ENCODE data around the gene TXNRD2. TPM values are rescaled to one million over a fixed set of nuclear protein-coding genes. Genes with fewer than 3 reads are reported as not detected.

The TXNRD2 gene
- total RNA-seq, 1 experiment from 2014 or later: 7.0 TPM

GRCh38 chr22:19916006-19916405 is 25.6 kb downstream of the TXNRD2 start:
- H4K20me1 ChIP-seq (ENCODE audit: insufficient read depth, low read depth, low read length): no peaks in the 10 kb centered on the region
- no peak overlapping the region for H3K4me2 ChIP-seq (ENCODE audit: low read depth, low read length, poor library complexity, severe bottlenecking)
- no peak overlapping the region for H2AFZ ChIP-seq (ENCODE audit: low read length)
- no peaks in the 10 kb centered on the region for H3K79me2 ChIP-seq (ENCODE audit: low read length)
- no peaks in the 10 kb centered on the region for H3K4me1 ChIP-seq (ENCODE audit: low read length)
- H3K4me3 ChIP-seq (ENCODE audit: low read length): no peak overlapping the region
- peaks cover 11% of the 10 kb centered on the region; the same call in 1 of the 2 replicates for H3K36me3 ChIP-seq (ENCODE audit: insufficient read depth, low read length)
- DNase-seq: no peak
- no peaks in the 10 kb centered on the region for H3K9me2 ChIP-seq (replicated peaks; ENCODE audit: insufficient read depth, low read length)
- H3K27ac ChIP-seq (ENCODE audit: low read length): no peak overlapping the region
- no peaks in the 10 kb centered on the region for H3K27me3 ChIP-seq (ENCODE audit: low read length)
- no peaks in the 10 kb centered on the region for H3K9me3 ChIP-seq (ENCODE audit: low read length)
- no peak overlapping the region for H3K9ac ChIP-seq (ENCODE audit: low read length)

- H4K20me1 ChIP-seq (ENCODE audit: insufficient read depth, low read depth, low read length): no peaks in the 10 kb centered on the region
- no peaks in the 10 kb centered on the region for H3K27me3 ChIP-seq (ENCODE audit: low read length)
- no peaks in the 10 kb centered on the region for H3K9me2 ChIP-seq (replicated peaks; ENCODE audit: insufficient read depth, low read length)
- H3K79me2 ChIP-seq (ENCODE audit: low read length): no peaks in the 10 kb centered on the region
- H2AFZ ChIP-seq (ENCODE audit: low read length): no peak overlapping the region
- no peak overlapping the region for H3K27ac ChIP-seq (ENCODE audit: low read length)
- no peak overlapping the region for H3K4me3 ChIP-seq (ENCODE audit: low read length)
- H3K36me3 ChIP-seq (ENCODE audit: insufficient read depth, low read length): peaks cover 11% of the 10 kb centered on the region; the same call in 1 of the 2 replicates
- H3K4me2 ChIP-seq (ENCODE audit: low read depth, low read length, poor library complexity, severe bottlenecking): no peak overlapping the region
- no peaks in the 10 kb centered on the region for H3K9me3 ChIP-seq (ENCODE audit: low read length)
- no peaks in the 10 kb centered on the region for H3K4me1 ChIP-seq (ENCODE audit: low read length)
- DNase-seq: no peak
- H3K9ac ChIP-seq (ENCODE audit: low read length): no peak overlapping the region
These were observed 26.2 kb downstream of the TXNRD2 start for GRCh38 chr22:19915287-19915954.

GRCh38 chr22:19914201-19914943 is 27.2 kb downstream of the TXNRD2 start:
- Histone ChIP-seq H3K79me2 (ENCODE audit: low read length) (no peaks in the 10 kb centered on the region), H3K27me3 (ENCODE audit: low read length) (no peaks in the 10 kb centered on the region), H3K4me2 (ENCODE audit: low read depth, low read length, poor library complexity, severe bottlenecking) (no peak overlapping the region), H4K20me1 (ENCODE audit: insufficient read depth, low read depth, low read length) (no peaks in the 10 kb centered on the region), H3K4me1 (ENCODE audit: low read length) (no peaks in the 10 kb centered on the region), H3K4me3 (ENCODE audit: low read length) (no peak overlapping the region), H3K9ac (ENCODE audit: low read length) (no peak overlapping the region), H2AFZ (ENCODE audit: low read length) (no peak overlapping the region), H3K9me2 (replicated peaks; ENCODE audit: insufficient read depth, low read length) (no peaks in the 10 kb centered on the region), H3K36me3 (ENCODE audit: insufficient read depth, low read length) (peaks cover 11% of the 10 kb centered on the region; the same call in 1 of the 2 replicates), H3K27ac (ENCODE audit: low read length) (no peak overlapping the region), H3K9me3 (ENCODE audit: low read length) (no peaks in the 10 kb centered on the region)
- no peak for DNase-seq

- no peaks in the 10 kb centered on the region for H4K20me1 ChIP-seq (ENCODE audit: insufficient read depth, low read depth, low read length)
- no peak overlapping the region for H3K4me2 ChIP-seq (ENCODE audit: low read depth, low read length, poor library complexity, severe bottlenecking)
- no peaks in the 10 kb centered on the region for H3K4me1 ChIP-seq (ENCODE audit: low read length)
- no peaks in the 10 kb centered on the region for H3K27me3 ChIP-seq (ENCODE audit: low read length)
- H3K9me2 ChIP-seq (replicated peaks; ENCODE audit: insufficient read depth, low read length): no peaks in the 10 kb centered on the region
- no peak overlapping the region for H2AFZ ChIP-seq (ENCODE audit: low read length)
- no peak overlapping the region for H3K4me3 ChIP-seq (ENCODE audit: low read length)
- H3K79me2 ChIP-seq (ENCODE audit: low read length): no peaks in the 10 kb centered on the region
- H3K9me3 ChIP-seq (ENCODE audit: low read length): no peaks in the 10 kb centered on the region
- H3K27ac ChIP-seq (ENCODE audit: low read length): no peak overlapping the region
- no peak for DNase-seq
- H3K36me3 ChIP-seq (ENCODE audit: insufficient read depth, low read length): peaks cover 11% of the 10 kb centered on the region; the same call in 1 of the 2 replicates
- no peak overlapping the region for H3K9ac ChIP-seq (ENCODE audit: low read length)
These were observed 28.2 kb downstream of the TXNRD2 start for GRCh38 chr22:19913337-19913936.

GRCh38 chr22:19912271-19912999 is 29.2 kb downstream of the TXNRD2 start:
- no peak overlapping the region for H3K4me3 ChIP-seq (ENCODE audit: low read length)
- DNase-seq: no peak
- no peak overlapping the region for H3K4me2 ChIP-seq (ENCODE audit: low read depth, low read length, poor library complexity, severe bottlenecking)

GRCh38 chr22:19911540-19912270 is 29.9 kb downstream of the TXNRD2 start:
- Histone ChIP-seq H3K9me3 (ENCODE audit: low read length) (no peaks in the 10 kb centered on the region), H3K79me2 (ENCODE audit: low read length) (no peaks in the 10 kb centered on the region), H3K36me3 (ENCODE audit: insufficient read depth, low read length) (peaks cover 11% of the 10 kb centered on the region; the same call in 1 of the 2 replicates), H3K9me2 (replicated peaks; ENCODE audit: insufficient read depth, low read length) (no peaks in the 10 kb centered on the region), H3K27me3 (ENCODE audit: low read length) (no peaks in the 10 kb centered on the region), H3K9ac (ENCODE audit: low read length) (no peak overlapping the region), H3K4me1 (ENCODE audit: low read length) (no peaks in the 10 kb centered on the region), H3K4me2 (ENCODE audit: low read depth, low read length, poor library complexity, severe bottlenecking) (no peak overlapping the region), H4K20me1 (ENCODE audit: insufficient read depth, low read depth, low read length) (no peaks in the 10 kb centered on the region), H3K27ac (ENCODE audit: low read length) (no peak overlapping the region), H2AFZ (ENCODE audit: low read length) (no peak overlapping the region), H3K4me3 (ENCODE audit: low read length) (no peak overlapping the region)
- no peak for DNase-seq

More at GRCh38 chr22:19912271-19912999, 29.2 kb downstream of the TXNRD2 start:
- no peaks in the 10 kb centered on the region for H3K4me1 ChIP-seq (ENCODE audit: low read length)
- peaks cover 11% of the 10 kb centered on the region; the same call in 1 of the 2 replicates for H3K36me3 ChIP-seq (ENCODE audit: insufficient read depth, low read length)
- no peaks in the 10 kb centered on the region for H3K27me3 ChIP-seq (ENCODE audit: low read length)
- no peak overlapping the region for H3K9ac ChIP-seq (ENCODE audit: low read length)
- H3K9me2 ChIP-seq (replicated peaks; ENCODE audit: insufficient read depth, low read length): no peaks in the 10 kb centered on the region
- no peaks in the 10 kb centered on the region for H3K79me2 ChIP-seq (ENCODE audit: low read length)
- H4K20me1 ChIP-seq (ENCODE audit: insufficient read depth, low read depth, low read length): no peaks in the 10 kb centered on the region
- no peak overlapping the region for H2AFZ ChIP-seq (ENCODE audit: low read length)
- no peak overlapping the region for H3K27ac ChIP-seq (ENCODE audit: low read length)
- H3K9me3 ChIP-seq (ENCODE audit: low read length): no peaks in the 10 kb centered on the region

- no peaks in the 10 kb centered on the region for H3K27me3 ChIP-seq (ENCODE audit: low read length)
- no peak overlapping the region for H2AFZ ChIP-seq (ENCODE audit: low read length)
- no peaks in the 10 kb centered on the region for H3K9me3 ChIP-seq (ENCODE audit: low read length)
These were observed 31.4 kb downstream of the TXNRD2 start for GRCh38 chr22:19910180-19910744.

More at GRCh38 chr22:19910180-19910744, 31.4 kb downstream of the TXNRD2 start:
- no peak overlapping the region for H3K4me2 ChIP-seq (ENCODE audit: low read depth, low read length, poor library complexity, severe bottlenecking)
- no peak overlapping the region for H3K4me3 ChIP-seq (ENCODE audit: low read length)
- H3K36me3 ChIP-seq (ENCODE audit: insufficient read depth, low read length): peaks cover 11% of the 10 kb centered on the region; the same call in 1 of the 2 replicates
- H3K79me2 ChIP-seq (ENCODE audit: low read length): no peaks in the 10 kb centered on the region
- H3K9ac ChIP-seq (ENCODE audit: low read length): no peak overlapping the region
- no peaks in the 10 kb centered on the region for H3K9me2 ChIP-seq (replicated peaks; ENCODE audit: insufficient read depth, low read length)
- DNase-seq: no peak
- H4K20me1 ChIP-seq (ENCODE audit: insufficient read depth, low read depth, low read length): no peaks in the 10 kb centered on the region
- H3K4me1 ChIP-seq (ENCODE audit: low read length): no peaks in the 10 kb centered on the region
- no peak overlapping the region for H3K27ac ChIP-seq (ENCODE audit: low read length)

Measured in Karpas-422 (cell line).